DOHH2 (cell line): ENCODE data around the gene EIF3F.
A peak's percentile ranks its signal among the peaks of the same experiment; 100 is the strongest.

ENCODE experiments used
- H3F3A ChIP-seq: fragments of 200-600 bp; sonication (generic), shearing (Covaris generic); 2 replicates; pipeline ENCODE4 v1.6.0; 2016; ENCODE audit warnings: antibody characterized with exemption, mild to moderate bottlenecking; ENCODE audit not compliant: control insufficient read depth, insufficient read depth
- H3K27ac ChIP-seq: fragments of 200-600 bp; sonication (generic); 2 replicates; pipeline ENCODE4 v1.5.1; 2014; ENCODE audit warnings: low read depth, mild to moderate bottlenecking, low read length, moderate library complexity
- H3K27me3 ChIP-seq: fragments of 200-600 bp; sonication (generic); 2 replicates; pipeline ENCODE4 v1.6.1; 2014; ENCODE audit warnings: mild to moderate bottlenecking, low read length, mixed read lengths; ENCODE audit not compliant: control insufficient read depth
- H3K36me3 ChIP-seq: fragments of 200-600 bp; sonication (generic); 2 replicates; pipeline ENCODE4 v1.6.1; 2014; ENCODE audit warnings: mild to moderate bottlenecking, low read length, moderate library complexity, mixed read lengths; ENCODE audit not compliant: control insufficient read depth
- H3K4me1 ChIP-seq: fragments of 200-600 bp; sonication (generic); 2 replicates; pipeline ENCODE4 v1.6.1; 2014; ENCODE audit warnings: mild to moderate bottlenecking, low read length, mixed read lengths; ENCODE audit not compliant: control insufficient read depth
- H3K4me2 ChIP-seq: fragments of 200-600 bp; sonication (generic); 2 replicates; pipeline ENCODE4 v1.6.0; 2014; ENCODE audit warnings: mild to moderate bottlenecking, low read length, moderate library complexity
- H3K4me3 ChIP-seq: fragments of 200-600 bp; sonication (generic); 2 replicates; pipeline ENCODE4 v1.5.1; 2014; ENCODE audit warnings: mild to moderate bottlenecking, low read length, mixed read lengths
- H3K79me2 ChIP-seq: fragments of 200-600 bp; sonication (generic); 2 replicates; pipeline ENCODE4 v1.6.1; 2014; ENCODE audit warnings: mild to moderate bottlenecking, low read length, mixed read lengths; ENCODE audit not compliant: control insufficient read depth
- H3K9me2 ChIP-seq: fragments of 200-600 bp; sonication (generic); replicated peaks from 2 replicates; pipeline ENCODE4 v1.6.1; 2014; ENCODE audit warnings: mild to moderate bottlenecking, low read length, mixed read lengths; ENCODE audit not compliant: control insufficient read depth
- H3K9me3 ChIP-seq: fragments of 200-600 bp; sonication (generic); 2 replicates; pipeline ENCODE4 v1.6.1; 2014; ENCODE audit warnings: antibody characterized with exemption, low read length, mixed read lengths; ENCODE audit not compliant: control insufficient read depth, insufficient read depth
- H4K20me1 ChIP-seq: fragments of 200-600 bp; sonication (generic); 2 replicates; pipeline ENCODE4 v1.6.0; 2014; ENCODE audit warnings: low read depth, mild to moderate bottlenecking, antibody characterized with exemption, low read length, moderate library complexity; ENCODE audit not compliant: control insufficient read depth, insufficient read depth
- CTCF ChIP-seq: fragments of 200-600 bp; sonication (generic); IDR thresholded peaks from one replicate; pipeline ENCODE4 v1.5.1; 2014; ENCODE audit warnings: antibody characterized with exemption, mild to moderate bottlenecking, low read depth, low read length; ENCODE audit not compliant: poor library complexity, severe bottlenecking
- EZH2phosphoT487 ChIP-seq: fragments of 200-600 bp; sonication (generic); IDR thresholded peaks from 2 replicates; pipeline ENCODE4 v1.6.1; 2017; ENCODE audit warnings: borderline replicate concordance, mild to moderate bottlenecking, antibody characterized with exemption, low read length, moderate library complexity, mixed read lengths

The EIF3F gene

DNA sequence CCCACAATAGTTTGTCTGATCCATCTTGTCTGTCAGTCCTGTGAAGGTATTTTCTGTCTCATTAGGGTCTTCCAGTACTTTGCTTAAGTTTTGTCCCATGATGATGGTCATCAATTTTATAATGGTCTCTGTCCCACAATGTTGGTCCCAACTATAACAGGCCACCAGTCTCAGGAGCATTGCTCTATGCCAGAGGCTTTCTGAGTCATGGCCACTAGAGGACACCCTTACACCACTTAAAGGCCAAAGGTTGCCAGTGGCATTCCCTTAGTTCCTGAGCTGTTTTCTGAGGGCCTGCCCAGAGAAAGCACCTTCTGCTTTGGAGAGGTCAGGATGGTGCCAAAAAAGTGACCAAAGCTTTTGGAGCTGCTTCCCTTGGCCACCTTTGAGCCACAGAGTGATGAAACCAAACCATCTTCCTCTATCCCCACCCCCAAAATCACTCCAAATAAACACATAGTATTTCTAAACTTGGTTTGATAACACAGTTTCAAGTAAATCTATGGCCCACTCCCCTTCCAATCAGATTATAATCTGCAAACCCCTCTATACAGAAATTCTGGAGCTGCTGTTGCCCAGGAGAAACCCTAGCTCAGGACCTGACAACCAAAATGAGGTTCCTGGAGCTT, 19.3 kb downstream of the EIF3F start:
- Histone ChIP-seq H3K4me2 (no peak overlapping the region), H3F3A (peaks cover 3% of the 10 kb centered on the region; the same call in 1 of the 2 replicates), H3K79me2 (no peaks in the 10 kb centered on the region), H3K9me3 (no peaks in the 10 kb centered on the region), H3K9me2 (no peaks in the 10 kb centered on the region), H3K4me3 (no peak overlapping the region), H4K20me1 (no peaks in the 10 kb centered on the region), H3K36me3 (no peaks in the 10 kb centered on the region), H3K27ac (no peak overlapping the region), H3K27me3 (0 out of 2 replicates have a peak, but pooled peaks cover 1% of the 10 kb centered on the region), H3K4me1 (no peaks in the 10 kb centered on the region)
- TF ChIP-seq CTCF (peak; percentile 89), EZH2phosphoT487 (no peak)

- no peak overlapping the region for H3K27ac ChIP-seq
- no peak overlapping the region for H3K4me2 ChIP-seq
- no peak overlapping the region for H3K4me3 ChIP-seq
- no peaks in the 10 kb centered on the region for H3K36me3 ChIP-seq
- no peaks in the 10 kb centered on the region for H4K20me1 ChIP-seq
- no peaks in the 10 kb centered on the region for H3F3A ChIP-seq
- TF ChIP-seq EZH2phosphoT487 (no peak), CTCF (no peak)
- no peaks in the 10 kb centered on the region for H3K9me3 ChIP-seq
- no peaks in the 10 kb centered on the region for H3K79me2 ChIP-seq
- no peaks in the 10 kb centered on the region for H3K9me2 ChIP-seq
- no peaks in the 10 kb centered on the region for H3K4me1 ChIP-seq
- 0 out of 2 replicates have a peak, but pooled peaks cover 5% of the 10 kb centered on the region for H3K27me3 ChIP-seq
Observed at GRCh38 chr11:8008212-8008611, 21.1 kb downstream of the EIF3F start.

- Histone ChIP-seq H4K20me1 (no peaks in the 10 kb centered on the region), H3K27me3 (0 out of 2 replicates have a peak, but pooled peaks cover 5% of the 10 kb centered on the region), H3K9me2 (no peaks in the 10 kb centered on the region), H3F3A (no peaks in the 10 kb centered on the region), H3K79me2 (no peaks in the 10 kb centered on the region), H3K36me3 (no peaks in the 10 kb centered on the region), H3K4me3 (no peak overlapping the region), H3K4me2 (no peak overlapping the region), H3K4me1 (no peaks in the 10 kb centered on the region), H3K9me3 (no peaks in the 10 kb centered on the region), H3K27ac (no peak overlapping the region)
- TF ChIP-seq EZH2phosphoT487, result no peak
- TF ChIP-seq CTCF, result no peak
Observed at GRCh38 chr11:8009856-8010255, 22.7 kb downstream of the EIF3F start.
